Ascending aorta (tissue), 2 donors: ENCODE data around the gene SLC6A8. TPM values are rescaled to one million over a fixed set of nuclear protein-coding genes. Genes with fewer than 3 reads are reported as not detected.

Source experiments
- DNase-seq, 2 donors: peaks; one replicate each; pipeline ENCODE4 v3.0.0-alpha.2; 2019; ENCODE audit warnings: low spot score in 2 of 2
- H3K27ac ChIP-seq, 2 donors: fragments of 200-600 bp; sonication (generic); one replicate each; pipeline ENCODE4 v1.5.1; 2016 to 2017; ENCODE audit warnings: mild to moderate bottlenecking in 1 of 2
- H3K27me3 ChIP-seq: fragments of 200-600 bp; sonication (generic); one replicate; pipeline ENCODE4 v1.5.1; 2017
- H3K36me3 ChIP-seq, 2 donors: fragments of 200-600 bp; sonication (generic); one replicate each; pipeline ENCODE4 v1.5.1; 2016
- H3K4me1 ChIP-seq, 2 donors: fragments of 200-600 bp; sonication (generic); one replicate each; pipeline ENCODE4 v1.5.1; 2016 to 2017; ENCODE audit warnings: mild to moderate bottlenecking in 1 of 2
- H3K4me3 ChIP-seq, 2 donors: fragments of 200-600 bp; sonication (generic); one replicate each; pipeline ENCODE4 v1.5.1; 2016 to 2017; ENCODE audit warnings: mild to moderate bottlenecking in 1 of 2
- H3K9me3 ChIP-seq, 2 donors: fragments of 200-600 bp; sonication (generic); one replicate each; pipeline ENCODE4 v1.5.1; 2016
- intact Hi-C: fragments of 100-400 bp; cut with DNase I; formaldehyde crosslinking; loops from one replicate; pipeline ENCODE4 v1.15.1; 2023
- total RNA-seq: library from RNA; depleted of rRNA; stranded (reverse); fragments of >200 nt; gene quantifications from one replicate; pipeline ENCODE4 v1.1.0, GENCODE V29; 2016
- TF ChIP-seq, protein P1 (sequence below), 3 experiments: fragments of 200-600 bp in 2 of 3; fragments of 450-650 bp in 1 of 3; sonication (generic) in 2 of 3; IDR thresholded peaks; one replicate each; pipeline ENCODE4 v1.5.1; 2016 to 2019; ENCODE audit warnings: antibody characterized with exemption in 3 of 3, mild to moderate bottlenecking in 1 of 3, moderate library complexity in 1 of 3

Gene SLC6A8
- total RNA-seq, 1 donor from 2014 or later = 44.2 TPM

DNA sequence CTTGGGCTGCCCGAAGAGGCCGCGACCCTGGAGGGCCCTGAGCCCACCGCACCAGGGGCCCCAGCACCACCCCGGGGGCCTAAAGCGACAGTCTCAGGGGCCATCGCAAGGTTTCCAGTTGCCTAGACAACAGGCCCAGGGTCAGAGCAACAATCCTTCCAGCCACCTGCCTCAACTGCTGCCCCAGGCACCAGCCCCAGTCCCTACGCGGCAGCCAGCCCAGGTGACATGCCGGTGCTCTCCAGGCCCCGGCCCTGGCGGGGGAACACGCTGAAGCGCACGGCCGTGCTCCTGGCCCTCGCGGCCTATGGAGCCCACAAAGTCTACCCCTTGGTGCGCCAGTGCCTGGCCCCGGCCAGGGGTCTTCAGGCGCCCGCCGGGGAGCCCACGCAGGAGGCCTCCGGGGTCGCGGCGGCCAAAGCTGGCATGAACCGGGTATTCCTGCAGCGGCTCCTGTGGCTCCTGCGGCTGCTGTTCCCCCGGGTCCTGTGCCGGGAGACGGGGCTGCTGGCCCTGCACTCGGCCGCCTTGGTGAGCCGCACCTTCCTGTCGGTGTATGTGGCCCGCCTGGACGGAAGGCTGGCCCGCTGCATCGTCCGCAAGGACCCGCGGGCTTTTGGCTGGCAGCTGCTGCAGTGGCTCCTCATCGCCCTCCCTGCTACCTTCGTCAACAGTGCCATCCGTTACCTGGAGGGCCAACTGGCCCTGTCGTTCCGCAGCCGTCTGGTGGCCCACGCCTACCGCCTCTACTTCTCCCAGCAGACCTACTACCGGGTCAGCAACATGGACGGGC is 37.5 kb downstream of the SLC6A8 start:
- intact Hi-C loops = no loop called here
- peaks cover 8 to 26% of the 10 kb centered on the region in 2 donors for H3K4me1 ChIP-seq

DNA sequence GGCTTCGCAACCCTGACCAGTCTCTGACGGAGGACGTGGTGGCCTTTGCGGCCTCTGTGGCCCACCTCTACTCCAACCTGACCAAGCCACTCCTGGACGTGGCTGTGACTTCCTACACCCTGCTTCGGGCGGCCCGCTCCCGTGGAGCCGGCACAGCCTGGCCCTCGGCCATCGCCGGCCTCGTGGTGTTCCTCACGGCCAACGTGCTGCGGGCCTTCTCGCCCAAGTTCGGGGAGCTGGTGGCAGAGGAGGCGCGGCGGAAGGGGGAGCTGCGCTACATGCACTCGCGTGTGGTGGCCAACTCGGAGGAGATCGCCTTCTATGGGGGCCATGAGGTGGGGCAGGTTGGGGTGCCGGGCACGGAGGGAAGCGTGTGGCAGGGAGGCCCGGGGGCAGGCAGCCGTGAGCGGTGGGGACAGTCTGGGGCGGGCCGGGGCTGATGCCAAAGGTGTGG is 38.1 kb downstream of the SLC6A8 start:
- peak overlapping the region; percentile 62 to 69 for H3K4me3 ChIP-seq
- DNase-seq = no peak
- no peaks in the 10 kb centered on the region for H3K27me3 ChIP-seq
- TF ChIP-seq, protein P1, sequence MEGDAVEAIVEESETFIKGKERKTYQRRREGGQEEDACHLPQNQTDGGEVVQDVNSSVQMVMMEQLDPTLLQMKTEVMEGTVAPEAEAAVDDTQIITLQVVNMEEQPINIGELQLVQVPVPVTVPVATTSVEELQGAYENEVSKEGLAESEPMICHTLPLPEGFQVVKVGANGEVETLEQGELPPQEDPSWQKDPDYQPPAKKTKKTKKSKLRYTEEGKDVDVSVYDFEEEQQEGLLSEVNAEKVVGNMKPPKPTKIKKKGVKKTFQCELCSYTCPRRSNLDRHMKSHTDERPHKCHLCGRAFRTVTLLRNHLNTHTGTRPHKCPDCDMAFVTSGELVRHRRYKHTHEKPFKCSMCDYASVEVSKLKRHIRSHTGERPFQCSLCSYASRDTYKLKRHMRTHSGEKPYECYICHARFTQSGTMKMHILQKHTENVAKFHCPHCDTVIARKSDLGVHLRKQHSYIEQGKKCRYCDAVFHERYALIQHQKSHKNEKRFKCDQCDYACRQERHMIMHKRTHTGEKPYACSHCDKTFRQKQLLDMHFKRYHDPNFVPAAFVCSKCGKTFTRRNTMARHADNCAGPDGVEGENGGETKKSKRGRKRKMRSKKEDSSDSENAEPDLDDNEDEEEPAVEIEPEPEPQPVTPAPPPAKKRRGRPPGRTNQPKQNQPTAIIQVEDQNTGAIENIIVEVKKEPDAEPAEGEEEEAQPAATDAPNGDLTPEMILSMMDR (IDR thresholded peaks at IDR 0.05) = no peak
- peaks cover 8 to 26% of the 10 kb centered on the region in 2 donors for H3K4me1 ChIP-seq
- no peaks in the 10 kb centered on the region for H3K9me3 ChIP-seq
- H3K27ac ChIP-seq = peak overlapping the region; percentile 88 to 89
- intact Hi-C loops = no loop called here
- H3K36me3 ChIP-seq = peaks cover 0 to 2% of the 10 kb centered on the region in 2 donors

More for the DNA sequence above, 37.5 kb downstream of the SLC6A8 start:
- peaks cover 6 to 9% of the 10 kb centered on the region in 2 donors for H3K36me3 ChIP-seq
- H3K27me3 ChIP-seq = no peaks in the 10 kb centered on the region
- no peaks in the 10 kb centered on the region for H3K9me3 ChIP-seq
- TF ChIP-seq, protein P1 (IDR thresholded peaks at IDR 0.05) = no peak
- H3K4me3 ChIP-seq = peak overlapping the region; percentile 62 to 69
- DNase-seq = no peak
- peak overlapping the region; percentile 88 to 89 for H3K27ac ChIP-seq

DNA sequence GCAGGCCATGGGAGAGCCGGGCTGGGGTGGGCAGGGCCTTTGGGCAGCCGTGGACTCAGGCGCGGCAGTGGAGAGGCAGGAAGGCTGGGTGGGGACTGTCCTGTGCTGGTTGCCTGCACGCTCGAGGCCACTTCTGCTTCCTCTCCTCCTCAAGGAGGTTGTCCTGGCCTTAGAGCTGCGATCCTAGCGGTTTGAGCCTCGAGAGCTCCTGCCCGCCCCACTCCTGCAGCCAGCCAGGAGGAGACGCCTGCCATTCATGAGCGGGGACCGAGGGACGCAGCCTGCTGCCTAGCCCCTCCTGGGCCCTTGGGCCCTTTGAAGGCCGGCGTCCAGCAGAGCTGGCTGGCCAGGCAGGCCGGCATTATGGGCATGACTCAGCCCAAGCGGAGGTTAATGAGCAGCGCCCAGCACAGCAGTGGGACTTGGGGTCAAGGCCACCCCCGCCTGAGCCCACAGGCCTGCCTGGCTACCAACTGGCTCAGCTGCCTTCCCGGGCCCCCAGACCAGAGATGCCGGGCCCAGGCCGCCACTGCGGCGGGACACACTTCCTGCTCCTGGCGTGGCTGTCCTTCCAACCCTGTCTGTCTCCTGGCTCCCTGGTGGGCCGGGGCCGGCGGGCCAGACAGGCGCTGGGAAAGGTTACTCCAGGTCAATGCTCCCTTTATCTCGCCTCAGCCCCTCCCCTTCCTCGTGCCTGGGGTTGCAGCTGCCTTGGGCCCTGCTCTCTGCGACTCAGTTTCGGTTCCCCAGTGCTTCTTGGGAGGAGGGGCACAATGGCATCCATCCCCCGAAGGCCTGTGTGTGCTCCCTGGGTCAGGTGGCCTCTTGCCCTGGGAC is 38.8 kb downstream of the SLC6A8 start:
- Histone ChIP-seq H3K9me3 (no peaks in the 10 kb centered on the region), H3K36me3 (no peaks in the 10 kb centered on the region), H3K4me1 (peaks cover 8 to 26% of the 10 kb centered on the region in 2 donors), H3K27me3 (no peaks in the 10 kb centered on the region), H3K4me3 (peak overlapping the region; percentile 62 to 69), H3K27ac (peak overlapping the region; percentile 88 to 89)
- peak in 1 of 2 donors; percentile 79 for DNase-seq
- intact Hi-C loops = no loop called here
- TF ChIP-seq, protein P1 (IDR thresholded peaks at IDR 0.05) = no peak

DNA sequence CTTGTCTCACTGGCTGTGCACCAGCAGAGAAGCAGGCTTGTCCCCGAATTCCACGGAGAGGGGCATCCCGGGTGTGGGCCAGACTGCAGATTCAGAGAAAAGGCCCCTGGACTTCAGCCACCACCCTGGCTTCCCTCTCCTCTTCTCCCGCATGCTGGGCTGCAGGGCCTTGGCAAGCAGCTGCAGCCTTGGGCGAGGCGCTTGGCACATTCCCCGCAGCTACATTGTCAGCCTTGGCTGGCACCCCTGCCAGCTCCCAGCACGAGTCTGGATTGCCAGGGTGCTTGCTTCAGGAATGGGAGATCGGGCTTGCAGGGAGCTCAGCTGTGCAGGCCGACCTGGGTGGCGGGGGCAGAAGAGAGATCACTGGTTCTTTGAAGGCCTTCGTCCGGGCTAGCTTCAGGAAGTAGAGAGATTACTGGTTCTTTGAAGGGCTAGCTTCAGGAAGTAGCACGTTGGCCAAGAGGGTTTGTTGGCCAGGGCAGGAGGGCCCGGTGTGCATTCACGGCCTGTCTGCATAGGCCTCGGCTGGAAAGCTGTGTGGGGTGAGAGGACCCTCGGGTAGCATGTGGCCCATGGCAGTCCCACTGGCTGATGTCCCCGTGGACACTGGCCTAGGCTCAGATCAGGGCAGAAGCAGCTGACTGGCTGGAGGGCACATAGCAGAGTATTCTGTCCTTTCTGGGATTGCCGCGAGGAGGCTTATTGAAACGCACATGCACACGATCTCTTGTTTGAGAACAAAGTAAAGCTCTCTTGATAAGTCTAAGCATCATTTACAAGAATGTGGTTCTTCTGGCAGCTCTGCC is 39.6 kb downstream of the SLC6A8 start:
- intact Hi-C loops = no loop called here
- H3K4me1 ChIP-seq = peaks cover 8 to 26% of the 10 kb centered on the region in 2 donors
- peak in 1 of 2 donors; percentile 81 for DNase-seq

More for the DNA sequence above, 39.6 kb downstream of the SLC6A8 start:
- peak overlapping the region; percentile 27 to 69 for H3K4me3 ChIP-seq
- H3K27me3 ChIP-seq = no peaks in the 10 kb centered on the region
- no peaks in the 10 kb centered on the region for H3K36me3 ChIP-seq
- TF ChIP-seq, protein P1 (IDR thresholded peaks at IDR 0.05) = no peak
- H3K9me3 ChIP-seq = no peaks in the 10 kb centered on the region
- H3K27ac ChIP-seq = peak overlapping the region; percentile 88 to 89
